Gastroesophageal sphincter (tissue), 3 donors: ENCODE measurements around the gene HOXB6.
A peak's percentile ranks its signal among the peaks of the same experiment; 100 is the strongest.

ENCODE experiments used
- CTCF ChIP-seq, 4 experiments: fragments of 200-600 bp in 2 of 4; fragments of 450-650 bp in 2 of 4; sonication (generic) in 1 of 4; IDR thresholded peaks; one replicate each; pipeline ENCODE4 v1.5.1; 2017 to 2019; ENCODE audit warnings: antibody characterized with exemption in 4 of 4, mild to moderate bottlenecking in 2 of 4, moderate library complexity in 2 of 4
- POLR2AphosphoS5 ChIP-seq: sonication (generic); formaldehyde crosslinking; IDR thresholded peaks from one replicate; pipeline ENCODE4 v1.6.1; 2017; ENCODE audit warnings: antibody characterized with exemption

- TF ChIP-seq CTCF (IDR thresholded peaks at IDR 0.05) (peak in 3 of 4 experiments; percentile 20 to 37 (median 22)), POLR2AphosphoS5 (no peak)
Measured at GRCh38 chr17:48561884-48562810, 42.6 kb downstream of the HOXB6 start.
